Immature natural killer cell (primary cell): ENCODE measurements around the gene C9orf85. TPM values are rescaled to one million over a fixed set of nuclear protein-coding genes. Genes with fewer than 3 reads are reported as not detected.
"Not testable (repeated sequence)": the region's sequence is repeated elsewhere in the genome, so short reads cannot be mapped to it uniquely, and the experiment has no call there.

Experiments
- DNase-seq, 3 donors: peaks; one replicate each; pipeline ENCODE4 v3.0.0; 2022; ENCODE audit warnings: mixed read lengths in 1 of 3
- H3K27ac Mint-ChIP-seq, 6 donors: one replicate each; pipeline ENCODE4 v1.8.0; 2020; ENCODE audit warnings: mixed read lengths in 6 of 6, mild to moderate bottlenecking in 5 of 6, inconsistent platforms in 4 of 6, moderate library complexity in 3 of 6
- H3K27me3 Mint-ChIP-seq, 3 donors: one replicate each; pipeline ENCODE4 v1.8.0; 2020 to 2021; ENCODE audit warnings: low read depth in 3 of 3, mild to moderate bottlenecking in 3 of 3, mixed read lengths in 3 of 3, moderate library complexity in 3 of 3, inconsistent platforms in 1 of 3
- H3K36me3 Mint-ChIP-seq, 3 donors: one replicate each; pipeline ENCODE4 v1.8.0; 2020; ENCODE audit warnings: mixed read lengths in 3 of 3, inconsistent platforms in 2 of 3, mild to moderate bottlenecking in 2 of 3
- H3K4me1 Mint-ChIP-seq, 2 donors: one replicate each; pipeline ENCODE4 v1.8.0; 2020; ENCODE audit warnings: inconsistent platforms in 2 of 2, mild to moderate bottlenecking in 2 of 2, mixed read lengths in 2 of 2, moderate library complexity in 1 of 2
- H3K4me3 Mint-ChIP-seq, 5 donors: one replicate each; pipeline ENCODE4 v1.8.0; 2020; ENCODE audit warnings: mild to moderate bottlenecking in 5 of 5, mixed read lengths in 5 of 5, inconsistent platforms in 3 of 5, moderate library complexity in 3 of 5
- H3K9me3 Mint-ChIP-seq, 6 donors: one replicate each; pipeline ENCODE4 v1.8.0; 2020; ENCODE audit warnings: mild to moderate bottlenecking in 6 of 6, mixed read lengths in 6 of 6, inconsistent platforms in 4 of 6, moderate library complexity in 3 of 6
- polyA plus RNA-seq, 3 donors: library from polyadenylated mRNA; unstranded; fragments of 300-500 nt; fragmentation: Illumina TruSeq; gene quantifications; one replicate each; pipeline ENCODE4 v1.2.3, GENCODE V29; 2021

C9orf85 gene
- polyA plus RNA-seq, 3 donors from 2014 or later: 10.9 to 16.0 (median 12.3) TPM

DNA sequence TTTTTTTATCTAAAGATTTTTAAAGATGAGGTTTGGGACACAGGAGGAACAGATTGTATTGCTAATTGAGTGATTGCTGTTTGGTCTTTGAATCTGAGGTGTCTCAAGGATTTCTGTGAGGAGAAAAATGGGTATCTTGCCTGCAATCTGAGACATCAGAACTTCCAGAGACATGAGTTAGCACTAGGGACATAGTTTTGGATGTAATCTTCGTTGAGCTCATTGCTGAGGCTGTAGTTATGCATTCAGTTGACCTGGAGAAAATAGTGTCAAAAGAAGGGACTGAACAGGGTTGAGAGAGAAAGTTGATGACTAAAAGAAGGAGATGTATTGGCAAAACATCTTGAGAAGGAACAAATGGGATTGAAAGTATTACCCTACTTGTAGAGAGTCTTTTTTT, 24.6 kb downstream of the C9orf85 start:
- Mint-ChIP-seq H3K9me3 (no peaks in the 10 kb centered on the region), H3K27me3 (no peaks in the 10 kb centered on the region), H3K36me3 (peaks cover 3 to 8% (median 6%) of the 10 kb centered on the region in 3 donors), H3K4me1 (peaks cover 10 to 36% of the 10 kb centered on the region in 2 donors), H3K4me3 (no peak overlapping the region), H3K27ac (peak overlapping the region in 2 of 6 donors; percentile 1 to 62)
- no peak for DNase-seq

DNA sequence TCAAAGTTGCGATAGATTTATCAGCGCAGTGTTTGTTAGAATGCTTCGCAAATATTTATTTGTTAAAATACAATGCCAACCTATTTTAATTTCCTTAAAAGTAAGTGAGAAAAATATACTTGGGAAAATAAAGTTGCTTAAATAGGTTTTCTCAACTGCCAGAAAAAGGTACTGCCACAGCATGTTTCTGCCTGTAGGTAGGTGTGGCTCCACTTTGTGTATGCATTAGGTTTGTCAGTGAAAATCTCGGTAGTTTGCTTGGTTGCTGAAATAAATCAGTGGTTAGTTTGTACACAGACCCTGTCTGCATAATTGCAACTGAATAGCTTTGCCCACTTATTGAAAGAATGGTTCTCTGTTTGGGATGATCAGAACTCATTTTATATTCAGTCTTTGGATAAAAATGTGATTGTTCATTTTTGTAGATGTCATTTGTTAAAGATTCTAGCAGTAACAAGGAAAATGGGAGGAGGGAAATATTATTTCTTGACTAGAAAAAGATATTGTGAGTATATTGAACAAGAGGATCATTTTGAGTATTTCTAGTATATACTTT, 25.7 kb downstream of the C9orf85 start:
- H3K36me3 Mint-ChIP-seq: peaks cover 3 to 8% (median 6%) of the 10 kb centered on the region in 3 donors
- H3K4me3 Mint-ChIP-seq: no peak overlapping the region
- no peaks in the 10 kb centered on the region for H3K9me3 Mint-ChIP-seq
- H3K27ac Mint-ChIP-seq: peak overlapping the region in 2 of 6 donors; percentile 6 to 9
- H3K27me3 Mint-ChIP-seq: no peaks in the 10 kb centered on the region
- DNase-seq: no peak
- peaks cover 19 to 47% of the 10 kb centered on the region in 2 donors for H3K4me1 Mint-ChIP-seq

GRCh38 chr9:71937898-71938297, 26.5 kb downstream of the C9orf85 start:
- Mint-ChIP-seq H3K27me3 (no peaks in the 10 kb centered on the region), H3K36me3 (peaks cover 1 to 2% (median 1%) of the 10 kb centered on the region in 3 donors), H3K4me3 (no peak overlapping the region), H3K9me3 (no peaks in the 10 kb centered on the region), H3K4me1 (peaks cover 19 to 47% of the 10 kb centered on the region in 2 donors), H3K27ac (no peak overlapping the region)
- no peak for DNase-seq

- no peak overlapping the region for H3K27ac Mint-ChIP-seq
These were observed 29.7 kb downstream of the C9orf85 start for GRCh38 chr9:71941060-71941568.

DNA sequence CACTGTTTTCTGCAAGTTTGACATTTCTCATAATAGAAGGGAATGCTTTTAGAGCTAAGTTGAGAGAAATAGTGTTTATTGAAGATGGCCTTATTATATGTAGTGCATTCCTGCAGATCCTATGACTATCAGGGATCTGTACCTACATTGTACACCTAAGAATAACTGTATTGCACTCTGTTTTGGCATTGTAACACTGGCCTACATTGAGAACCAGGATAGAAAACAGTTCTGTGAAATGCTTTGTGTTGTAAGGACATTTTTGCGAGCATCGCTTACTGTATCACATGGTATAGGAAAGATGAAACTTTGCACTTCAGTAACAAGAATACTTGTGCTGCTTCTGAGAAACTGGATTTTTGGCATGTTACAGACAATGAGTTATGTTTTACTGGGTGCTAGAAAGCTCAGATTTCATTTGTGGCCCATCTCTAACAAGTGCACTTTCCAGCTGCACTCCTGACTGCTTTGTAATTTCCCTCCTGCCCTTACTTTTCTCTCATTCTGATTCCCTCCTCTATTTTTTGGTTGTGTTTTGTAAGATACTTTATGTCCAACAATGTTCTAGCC, 30.6 kb downstream of the C9orf85 start:
- Mint-ChIP-seq H3K27ac (peak overlapping the region in 3 of 6 donors; percentile 5 to 65 (median 37)), H3K4me1 (peaks cover 16 to 46% of the 10 kb centered on the region in 2 donors), H3K36me3 (peaks cover 0 to 2% (median 2%) of the 10 kb centered on the region in 3 donors), H3K9me3 (no peaks in the 10 kb centered on the region), H3K4me3 (no peak overlapping the region), H3K27me3 (no peaks in the 10 kb centered on the region)
- DNase-seq: no peak

More at GRCh38 chr9:71941060-71941568, 29.7 kb downstream of the C9orf85 start:
- Mint-ChIP-seq H3K36me3 (no peaks in the 10 kb centered on the region), H3K27me3 (no peaks in the 10 kb centered on the region), H3K4me1 (peaks cover 17 to 49% of the 10 kb centered on the region in 2 donors), H3K9me3 (no peaks in the 10 kb centered on the region), H3K4me3 (no peak overlapping the region)
- no peak for DNase-seq

- Mint-ChIP-seq H3K27me3 (no peaks in the 10 kb centered on the region), H3K4me3 (no peak overlapping the region), H3K27ac (peak overlapping the region in 4 of 6 donors; percentile 2 to 22 (median 5)), H3K36me3 (peaks cover 0 to 17% (median 11%) of the 10 kb centered on the region in 3 donors), H3K4me1 (peaks cover 13 to 37% of the 10 kb centered on the region in 2 donors), H3K9me3 (no peaks in the 10 kb centered on the region)
- no peak for DNase-seq
These were observed 33.4 kb downstream of the C9orf85 start for GRCh38 chr9:71944754-71945375.

DNA sequence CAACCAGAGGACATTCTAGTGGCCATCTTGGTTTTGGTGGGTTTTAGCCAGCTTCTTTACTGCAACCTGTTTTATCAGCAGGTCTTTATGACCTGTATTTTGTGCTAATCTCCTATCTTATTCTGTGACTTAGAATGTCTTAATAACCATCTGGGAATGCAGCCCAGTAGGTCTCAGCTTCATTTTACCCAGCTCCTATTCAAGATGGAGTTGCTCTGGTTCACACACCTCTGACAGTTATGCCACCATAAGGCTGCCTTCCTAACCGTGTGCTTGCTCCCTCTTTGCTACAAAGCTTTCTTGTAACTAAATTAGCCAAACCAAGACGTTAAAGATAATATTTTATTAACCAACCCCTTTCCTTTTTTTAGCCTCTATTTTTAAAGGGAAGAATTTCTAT, 43.2 kb downstream of the C9orf85 start:
- H3K27me3 Mint-ChIP-seq, H3K9me3 Mint-ChIP-seq, H3K27ac Mint-ChIP-seq, DNase-seq, H3K4me3 Mint-ChIP-seq: not testable (repeated sequence)
- peaks cover under 1 to 22% (median 11%) of the 10 kb centered on the region in 3 donors for H3K36me3 Mint-ChIP-seq
- peaks cover 6 to 11% of the 10 kb centered on the region in 2 donors for H3K4me1 Mint-ChIP-seq

DNA sequence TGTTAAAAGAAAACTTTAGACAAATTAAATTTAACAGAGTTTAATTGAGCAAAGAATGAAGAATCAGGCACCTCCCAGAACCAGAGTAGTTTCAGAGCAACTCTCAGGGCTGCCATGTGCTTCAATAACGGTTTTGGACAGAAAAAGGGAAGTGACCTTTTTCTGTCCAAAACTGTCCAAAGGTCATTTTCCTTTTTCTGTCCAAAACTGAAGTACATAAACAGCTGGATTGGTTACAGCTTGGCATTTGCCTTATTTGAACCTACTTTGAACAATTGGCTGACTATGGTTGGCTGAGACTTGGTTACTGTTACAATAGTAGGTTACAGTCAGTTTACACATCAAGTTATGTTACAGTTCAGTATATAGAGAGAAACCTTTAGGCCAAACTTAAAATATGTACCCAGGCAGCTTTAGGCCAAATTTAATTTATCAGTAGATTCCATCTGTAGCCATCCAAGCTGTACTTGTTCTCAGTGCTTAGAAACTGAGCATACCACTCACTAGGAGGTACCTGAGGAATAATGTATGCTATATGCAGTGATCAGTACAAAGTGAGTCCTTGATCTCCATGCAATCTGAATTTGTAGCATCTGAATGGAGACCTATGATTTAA, 44.0 kb downstream of the C9orf85 start:
- DNase-seq: no peak
- Mint-ChIP-seq H3K27me3 (peaks cover 0 to 4% (median 0%) of the 10 kb centered on the region in 3 donors), H3K4me3 (no peak overlapping the region), H3K4me1 (peaks cover 8 to 11% of the 10 kb centered on the region in 2 donors), H3K9me3 (no peaks in the 10 kb centered on the region), H3K27ac (no peak overlapping the region), H3K36me3 (peaks cover 6 to 23% (median 13%) of the 10 kb centered on the region in 3 donors)

GRCh38 chr9:71962328-71962727, 50.9 kb downstream of the C9orf85 start:
- Mint-ChIP-seq H3K9me3 (peaks cover 0 to 2% (median 0%) of the 10 kb centered on the region in 6 donors), H3K4me3 (no peak overlapping the region), H3K36me3 (peaks cover 16 to 38% (median 20%) of the 10 kb centered on the region in 3 donors), H3K27ac (no peak overlapping the region), H3K27me3 (peaks cover 0 to 4% (median 0%) of the 10 kb centered on the region in 3 donors), H3K4me1 (peaks cover 2 to 5% of the 10 kb centered on the region in 2 donors)
- DNase-seq: no peak

- H3K4me3 Mint-ChIP-seq, H3K27ac Mint-ChIP-seq, H3K27me3 Mint-ChIP-seq, H3K9me3 Mint-ChIP-seq, DNase-seq: not testable (repeated sequence)
- Mint-ChIP-seq H3K4me1 (peaks cover 2 to 10% of the 10 kb centered on the region in 2 donors), H3K36me3 (peaks cover 22 to 45% (median 30%) of the 10 kb centered on the region in 3 donors)
These were observed 52.1 kb downstream of the C9orf85 start for GRCh38 chr9:71963471-71963996.

- Mint-ChIP-seq H3K4me3 (no peak overlapping the region), H3K27me3 (peaks cover 0 to 2% (median 0%) of the 10 kb centered on the region in 3 donors), H3K9me3 (peaks cover 11 to 20% (median 14%) of the 10 kb centered on the region in 6 donors), H3K36me3 (peaks cover 28 to 53% (median 38%) of the 10 kb centered on the region in 3 donors), H3K27ac (no peak overlapping the region), H3K4me1 (peaks cover 0 to 10% of the 10 kb centered on the region in 2 donors)
- no peak for DNase-seq
These were observed 54.0 kb downstream of the C9orf85 start for GRCh38 chr9:71965403-71965802.

- Mint-ChIP-seq H3K36me3 (peaks cover 29 to 58% (median 42%) of the 10 kb centered on the region in 3 donors), H3K27ac (peak overlapping the region in 2 of 6 donors; percentile 24 to 28), H3K4me3 (no peak overlapping the region), H3K27me3 (peaks cover 0 to 2% (median 0%) of the 10 kb centered on the region in 3 donors), H3K4me1 (peaks cover 0 to 10% of the 10 kb centered on the region in 2 donors), H3K9me3 (peaks cover 11 to 20% (median 14%) of the 10 kb centered on the region in 6 donors)
- DNase-seq: no peak
These were observed 55.2 kb downstream of the C9orf85 start for GRCh38 chr9:71966601-71967000.

GRCh38 chr9:71968541-71969090, 57.2 kb downstream of the C9orf85 start:
- no peak overlapping the region for H3K4me3 Mint-ChIP-seq
- H3K4me1 Mint-ChIP-seq: peaks cover 0 to 10% of the 10 kb centered on the region in 2 donors
- peaks cover 0 to 2% (median 0%) of the 10 kb centered on the region in 3 donors for H3K27me3 Mint-ChIP-seq
- H3K9me3 Mint-ChIP-seq: peaks cover 11 to 20% (median 14%) of the 10 kb centered on the region in 6 donors
- no peak for DNase-seq
- H3K27ac Mint-ChIP-seq: peak overlapping the region in 1 of 6 donors; percentile 4
- H3K36me3 Mint-ChIP-seq: peaks cover 29 to 54% (median 38%) of the 10 kb centered on the region in 3 donors
